ENCODE results near the gene ARHGAP15. TPM values are rescaled to one million over a fixed set of nuclear protein-coding genes. Genes with fewer than 3 reads are reported as not detected.

ARHGAP15 gene
- total RNA-seq, 2 experiments from 2014 or later = 72.1 to 98.4 TPM

GRCh38 chr2:143786026-143786765 is 657.0 kb downstream of the ARHGAP15 start:
- no peak overlapping the region for H2AFZ ChIP-seq (ENCODE audit: low read length)
- no peaks in the 10 kb centered on the region for H3K9me2 ChIP-seq (ENCODE audit: insufficient read depth, low read length)
- DNase-seq (ENCODE audit: low spot score) = no peak
- no peaks in the 10 kb centered on the region for H4K20me1 ChIP-seq (ENCODE audit: insufficient read depth, low read length)
- no peaks in the 10 kb centered on the region for H3K36me3 ChIP-seq (ENCODE audit: insufficient read depth, low read length)
- ChIA-PET POLR2A (no interaction called here), CTCF (ENCODE audit: unreplicated experiment) (no interaction called here)
- no peak overlapping the region for H3K4me3 ChIP-seq (ENCODE audit: low read depth, low read length, poor library complexity, severe bottlenecking)
- H3K4me2 ChIP-seq (ENCODE audit: low read length) = no peak overlapping the region
- TF ChIP-seq CTCF (conservative IDR thresholded peaks at IDR 0.05; ENCODE audit: low read length) (no peak), EZH2phosphoT487 (IDR thresholded peaks at IDR 0.05; ENCODE audit: borderline replicate concordance, low read depth, low read length) (no peak)
- intact Hi-C loops (cut with micrococcal nuclease; ENCODE audit: unreplicated experiment) = no loop called here
- no peak overlapping the region for H3K27ac ChIP-seq (ENCODE audit: low read depth, low read length, poor library complexity, severe bottlenecking)
- H3K79me2 ChIP-seq (ENCODE audit: insufficient read depth, low read depth, low read length) = no peaks in the 10 kb centered on the region
- no TSS peak for BruUV-seq (replicated peaks)
- H3K4me1 ChIP-seq (ENCODE audit: insufficient read depth, low read length, poor library complexity, severe bottlenecking) = no peaks in the 10 kb centered on the region
- H3K9me3 ChIP-seq (ENCODE audit: low read length) = no peaks in the 10 kb centered on the region

DNA sequence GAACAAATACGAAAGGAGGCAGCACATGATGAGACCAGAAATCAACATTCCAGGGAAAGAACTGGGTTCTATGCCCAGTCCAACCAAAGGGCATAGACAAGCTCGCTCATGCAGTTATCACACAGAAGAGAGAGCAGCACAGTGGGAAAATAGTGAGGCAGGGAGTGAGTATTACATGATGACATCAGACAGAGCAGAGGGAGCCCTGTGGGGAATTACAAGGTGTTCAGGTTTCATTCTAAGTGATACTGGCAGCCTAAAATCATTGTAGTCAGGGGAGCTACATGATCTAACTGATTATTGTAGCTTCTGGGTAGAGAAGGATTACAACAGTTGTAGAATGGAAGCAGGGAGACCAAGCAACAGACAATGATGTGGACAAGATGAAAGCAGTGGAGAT is 658.5 kb downstream of the ARHGAP15 start:
- ChIA-PET CTCF (ENCODE audit: unreplicated experiment) (no interaction called here), POLR2A (interaction anchor here (0.6 kb wide), 1 partner anchor 335 kb away, joined by 3 read pairs; no protein-coding TSS in a partner anchor)
- TF ChIP-seq EZH2phosphoT487 (IDR thresholded peaks at IDR 0.05; ENCODE audit: borderline replicate concordance, low read depth, low read length) = no peak
- no peak for TF ChIP-seq CTCF (conservative IDR thresholded peaks at IDR 0.05; ENCODE audit: low read length)
- Histone ChIP-seq H3K9me3 (ENCODE audit: low read length) (no peaks in the 10 kb centered on the region), H3K79me2 (ENCODE audit: insufficient read depth, low read depth, low read length) (no peaks in the 10 kb centered on the region), H3K4me3 (ENCODE audit: low read depth, low read length, poor library complexity, severe bottlenecking) (no peak overlapping the region), H2AFZ (ENCODE audit: low read length) (no peak overlapping the region), H3K9me2 (ENCODE audit: insufficient read depth, low read length) (no peaks in the 10 kb centered on the region), H4K20me1 (ENCODE audit: insufficient read depth, low read length) (no peaks in the 10 kb centered on the region), H3K27ac (ENCODE audit: low read depth, low read length, poor library complexity, severe bottlenecking) (no peak overlapping the region), H3K4me2 (ENCODE audit: low read length) (no peak overlapping the region), H3K4me1 (ENCODE audit: insufficient read depth, low read length, poor library complexity, severe bottlenecking) (no peaks in the 10 kb centered on the region), H3K36me3 (ENCODE audit: insufficient read depth, low read length) (no peaks in the 10 kb centered on the region)
- DNase-seq (ENCODE audit: low spot score) = no peak
- BruUV-seq (replicated peaks) = no TSS peak
- intact Hi-C loops (cut with micrococcal nuclease; ENCODE audit: unreplicated experiment) = no loop called here

DNA sequence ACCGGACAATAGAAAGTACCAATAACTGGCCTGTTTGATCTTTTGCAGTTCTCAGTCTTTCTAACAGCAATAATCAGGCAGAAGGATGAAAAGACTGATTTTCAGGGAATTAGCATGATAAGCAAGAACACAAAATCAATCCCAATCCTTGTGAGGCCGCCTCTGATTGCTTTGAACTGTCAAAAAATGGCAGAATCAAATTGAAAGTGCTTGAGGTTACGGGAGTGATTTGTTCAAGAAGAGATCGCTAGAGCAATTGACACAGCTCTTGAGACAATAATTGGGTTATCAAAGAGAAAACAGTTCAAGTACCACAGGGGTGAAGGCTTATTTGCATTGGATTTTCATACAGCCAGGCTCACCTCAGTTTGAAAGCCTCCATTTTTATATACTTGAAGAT is 663.4 kb downstream of the ARHGAP15 start:
- Histone ChIP-seq H3K79me2 (ENCODE audit: insufficient read depth, low read depth, low read length) (no peaks in the 10 kb centered on the region), H3K4me3 (ENCODE audit: low read depth, low read length, poor library complexity, severe bottlenecking) (no peak overlapping the region), H3K4me2 (ENCODE audit: low read length) (no peak overlapping the region), H3K36me3 (ENCODE audit: insufficient read depth, low read length) (no peaks in the 10 kb centered on the region), H3K9me3 (ENCODE audit: low read length) (no peaks in the 10 kb centered on the region), H4K20me1 (ENCODE audit: insufficient read depth, low read length) (no peaks in the 10 kb centered on the region), H3K4me1 (ENCODE audit: insufficient read depth, low read length, poor library complexity, severe bottlenecking) (no peaks in the 10 kb centered on the region), H2AFZ (ENCODE audit: low read length) (no peak overlapping the region), H3K9me2 (ENCODE audit: insufficient read depth, low read length) (no peaks in the 10 kb centered on the region), H3K27ac (ENCODE audit: low read depth, low read length, poor library complexity, severe bottlenecking) (no peak overlapping the region)
- ChIA-PET CTCF (ENCODE audit: unreplicated experiment) (no interaction called here), POLR2A (no interaction called here)
- intact Hi-C loops (cut with micrococcal nuclease; ENCODE audit: unreplicated experiment) = no loop called here
- BruUV-seq (replicated peaks) = no TSS peak
- no peak for DNase-seq (ENCODE audit: low spot score)
- TF ChIP-seq EZH2phosphoT487 (IDR thresholded peaks at IDR 0.05; ENCODE audit: borderline replicate concordance, low read depth, low read length) (no peak), CTCF (conservative IDR thresholded peaks at IDR 0.05; ENCODE audit: low read length) (no peak)

Data from OCI-LY7 (cell line).